Panc1 (cell line): ENCODE measurements around the gene CGNL1.

Source experiments
- POLR2AphosphoS5 ChIP-seq: IDR thresholded peaks from 2 replicates; pipeline ENCODE4 v1.6.1; 2012; ENCODE audit warnings: mild to moderate bottlenecking, low read depth, low read length, moderate library complexity
- TF ChIP-seq, protein P1 (sequence below): fragments of 450-650 bp; IDR thresholded peaks from 2 replicates; pipeline ENCODE4 v1.5.1; 2017; ENCODE audit warnings: mild to moderate bottlenecking

DNA sequence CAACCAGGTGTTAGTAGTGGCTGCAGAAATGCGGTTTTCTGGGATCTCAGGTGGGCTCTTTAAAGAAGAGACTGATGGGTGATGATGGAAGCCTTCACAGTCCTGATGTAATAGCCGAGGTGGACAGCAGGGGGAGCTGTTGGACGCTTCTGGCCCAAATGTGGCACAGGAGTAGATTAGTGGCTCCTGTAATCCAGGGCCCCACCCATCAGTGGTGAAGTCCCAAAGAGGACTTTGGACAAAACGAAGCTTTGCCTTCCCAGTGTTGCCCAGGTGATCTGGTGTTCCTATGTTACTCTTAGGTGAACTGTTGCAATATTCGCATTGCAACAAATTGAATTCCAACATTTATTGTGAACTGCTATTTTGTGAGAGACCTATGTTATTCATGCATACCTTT lies 183.6 kb downstream of the CGNL1 start:
- TF ChIP-seq, protein P1, sequence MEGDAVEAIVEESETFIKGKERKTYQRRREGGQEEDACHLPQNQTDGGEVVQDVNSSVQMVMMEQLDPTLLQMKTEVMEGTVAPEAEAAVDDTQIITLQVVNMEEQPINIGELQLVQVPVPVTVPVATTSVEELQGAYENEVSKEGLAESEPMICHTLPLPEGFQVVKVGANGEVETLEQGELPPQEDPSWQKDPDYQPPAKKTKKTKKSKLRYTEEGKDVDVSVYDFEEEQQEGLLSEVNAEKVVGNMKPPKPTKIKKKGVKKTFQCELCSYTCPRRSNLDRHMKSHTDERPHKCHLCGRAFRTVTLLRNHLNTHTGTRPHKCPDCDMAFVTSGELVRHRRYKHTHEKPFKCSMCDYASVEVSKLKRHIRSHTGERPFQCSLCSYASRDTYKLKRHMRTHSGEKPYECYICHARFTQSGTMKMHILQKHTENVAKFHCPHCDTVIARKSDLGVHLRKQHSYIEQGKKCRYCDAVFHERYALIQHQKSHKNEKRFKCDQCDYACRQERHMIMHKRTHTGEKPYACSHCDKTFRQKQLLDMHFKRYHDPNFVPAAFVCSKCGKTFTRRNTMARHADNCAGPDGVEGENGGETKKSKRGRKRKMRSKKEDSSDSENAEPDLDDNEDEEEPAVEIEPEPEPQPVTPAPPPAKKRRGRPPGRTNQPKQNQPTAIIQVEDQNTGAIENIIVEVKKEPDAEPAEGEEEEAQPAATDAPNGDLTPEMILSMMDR = peak; percentile 93
- no peak for TF ChIP-seq POLR2AphosphoS5
